Heart left ventricle (tissue), 16 donors: ENCODE measurements around the gene TLE2. TPM values are rescaled to one million over a fixed set of nuclear protein-coding genes. Genes with fewer than 3 reads are reported as not detected.

Source experiments
- ATAC-seq, 4 donors: fragments of 200-7000 bp; cut with Tn5 transposase; one replicate each; pipeline ENCODE4 v1.9.1; 2020 to 2022; ENCODE audit warnings: moderate library complexity in 4 of 4, mild to moderate bottlenecking in 3 of 4, moderate number of reproducible peaks in 1 of 4
- DNase-seq, 5 donors: peaks; one replicate each; pipeline ENCODE4 v3.0.0-alpha.2; 2020
- H3K27ac ChIP-seq, 12 donors: fragments of 200-600 bp; sonication (generic) in 4 of 12; one replicate each; pipeline versions ENCODE4 v1.5.0 to v1.8.0; 2016 to 2022; ENCODE audit warnings: mild to moderate bottlenecking in 2 of 12
- H3K27me3 ChIP-seq, 9 donors: fragments of 200-600 bp; sonication (generic) in 2 of 9; one replicate each; pipeline versions ENCODE4 v1.5.1 to v1.8.0; 2016 to 2022; ENCODE audit warnings: mild to moderate bottlenecking in 3 of 9
- H3K36me3 ChIP-seq, 9 donors: fragments of 200-600 bp; sonication (generic) in 2 of 9; one replicate each; pipeline versions ENCODE4 v1.5.0 to v1.8.0; 2018 to 2022; ENCODE audit warnings: mild to moderate bottlenecking in 2 of 9
- H3K4me1 ChIP-seq, 12 donors: fragments of 200-600 bp; sonication (generic) in 4 of 12; one replicate each; pipeline versions ENCODE4 v1.5.0 to v1.8.0; 2016 to 2022; ENCODE audit warnings: mild to moderate bottlenecking in 3 of 12
- H3K4me3 ChIP-seq, 12 donors: fragments of 200-600 bp; sonication (generic) in 4 of 12; one replicate each; pipeline versions ENCODE4 v1.5.0 to v1.8.0; 2017 to 2022; ENCODE audit warnings: mild to moderate bottlenecking in 9 of 12, moderate library complexity in 4 of 12
- H3K9me3 ChIP-seq, 12 donors: fragments of 200-600 bp; sonication (generic) in 4 of 12; one replicate each; pipeline versions ENCODE4 v1.5.0 to v1.8.0; 2016 to 2022; ENCODE audit warnings: mild to moderate bottlenecking in 1 of 12
- CTCF ChIP-seq, 12 donors: fragments of 200-600 bp; sonication (generic) in 4 of 12; IDR thresholded peaks; one replicate each; pipeline versions ENCODE4 v1.5.0 to v1.8.0; 2018 to 2022; ENCODE audit warnings: antibody characterized with exemption in 12 of 12, mild to moderate bottlenecking in 5 of 12
- POLR2A ChIP-seq, 2 donors: fragments of 450-650 bp; IDR thresholded peaks; one replicate each; pipeline ENCODE4 v1.6.1; 2017; ENCODE audit warnings: antibody characterized with exemption in 2 of 2, mild to moderate bottlenecking in 2 of 2, moderate library complexity in 2 of 2
- WGBS, 4 donors: extraction: QIAGEN DNeasy Blood & Tissue Kit in 2 of 4; methylation state at CpG; one replicate each; pipeline versions ENCODE4 v1.1.5 to v1.1.7; 2013 to 2018; 5-methylcytosine and 5-hydroxymethylcytosine counted together
- intact Hi-C, 10 donors: fragments of 100-400 bp; cut with DNase I; formaldehyde crosslinking; loops; one replicate each; pipeline versions ENCODE4 v1.11.1 to v1.14.2; 2022
- polyA plus RNA-seq, 2 donors: library from polyadenylated mRNA; stranded (reverse); fragments of 200-250 nt; gene quantifications; one replicate each; pipeline ENCODE4 v1.2.3, GENCODE V29; 2013
- total RNA-seq, 9 donors: library from RNA; depleted of rRNA in 2 of 9; stranded (reverse); fragments of >200 nt in 2 of 9; fragmentation: NEBNext Ultra II Directional in 3 of 9; extraction: Animal tissue kit (Norgen Biotek cat#: 25700) in 3 of 9; gene quantifications; one replicate each; pipeline versions ENCODE4 v1.1.0 to v1.2.4, GENCODE V29; 2016 to 2023
- donor health status: ischemic (EF 13 %, LVEDD 7.1; RV severe dilation, severe dysfunction).
- donor health status: healthy with polysubstance abuse.
- donor health status: DM: no; HTN: yes; CAD: no.
- donor health status: DM: no; HTN: no; CAD: no.
- donor health status: ischemic (EF 25% LVEDD 6.9; RV normal size, moderate dysfunction).
- donor health status: ischemic (EF 25% LVEDD 5.7; RV mildly dilated, moderate dysfunction).
- donor health status: healthy.
- donor health status: DM: yes; HTN: yes; CAD: no.
- donor health status: ischemic (EF 35%, LVEDD 5.7; RV mildly dilated, moderate dysfunction).
- donor health status: nonischemic (EF 11% LVEDD 7.7; RV severe dilation, severe dysfunction).
- donor health status: DM: yes; HTN: yes; CAD: no.
- donor health status: PGD.
- donor health status: ischemic (EF 29% LVEDD 5.4; RV normal size, mild dysfunction).
- donor health status: nonischemic (EF 23%, LVEDD 6.1; RV moderate dilation, normal function).

The TLE2 gene
- total and polyA plus RNA-seq, 11 donors = 34.6 to 75.1 (median 40.5) TPM

GRCh38 chr19:3073159-3073563 is 44.1 kb upstream of the TLE2 start:
- H3K27ac ChIP-seq = no peak overlapping the region
- TF ChIP-seq CTCF (IDR thresholded peaks at IDR 0.05) (no peak), POLR2A (IDR thresholded peaks at IDR 0.05) (no peak)
- H3K9me3 ChIP-seq = no peaks in the 10 kb centered on the region
- peak; percentile 51 to 84 (median 76) for ATAC-seq
- intact Hi-C loops = loop anchor here in 5 of 10 donors (5.0 to 10.0 kb wide), 5 partner anchors 34 to 118 kb away; no protein-coding TSS in a partner anchor
- no peaks in the 10 kb centered on the region for H3K27me3 ChIP-seq
- peak in 1 of 5 donors; percentile 61 for DNase-seq
- H3K4me1 ChIP-seq = peaks cover 0 to 8% (median 4%) of the 10 kb centered on the region in 12 donors
- no peak overlapping the region for H3K4me3 ChIP-seq
- WGBS, 4 donors = 23 to 47% (median 37%) methylated on average over 3 of the region's 3 CpGs
- no peaks in the 10 kb centered on the region for H3K36me3 ChIP-seq

GRCh38 chr19:3071768-3072167 is 42.7 kb upstream of the TLE2 start:
- Histone ChIP-seq H3K36me3 (no peaks in the 10 kb centered on the region), H3K4me3 (no peak overlapping the region), H3K4me1 (peaks cover 0 to 8% (median 4%) of the 10 kb centered on the region in 12 donors), H3K27me3 (no peaks in the 10 kb centered on the region), H3K9me3 (no peaks in the 10 kb centered on the region), H3K27ac (no peak overlapping the region)
- intact Hi-C loops = loop anchor here in 5 of 10 donors (5.0 to 10.0 kb wide), 5 partner anchors 36 to 117 kb away; no protein-coding TSS in a partner anchor
- ATAC-seq (no peak), DNase-seq (no peak)
- TF ChIP-seq POLR2A (IDR thresholded peaks at IDR 0.05) (no peak), CTCF (IDR thresholded peaks at IDR 0.05) (no peak)
- 66 to 75% (median 68%) methylated on average over 4 of the region's 4 CpGs for WGBS, 4 donors

- Histone ChIP-seq H3K36me3 (no peaks in the 10 kb centered on the region), H3K4me3 (no peak overlapping the region), H3K4me1 (peaks cover 0 to 7% (median 3%) of the 10 kb centered on the region in 12 donors), H3K27ac (no peak overlapping the region), H3K9me3 (no peaks in the 10 kb centered on the region), H3K27me3 (no peaks in the 10 kb centered on the region)
- 75 to 86% (median 79%) methylated on average over 16 to 21 of the region's 21 CpGs for WGBS, 4 donors
- TF ChIP-seq POLR2A (IDR thresholded peaks at IDR 0.05) (no peak), CTCF (IDR thresholded peaks at IDR 0.05) (no peak)
- intact Hi-C loops = no loop called here
- ATAC-seq (no peak), DNase-seq (no peak)
These were observed 39.0 kb upstream of the TLE2 start for GRCh38 chr19:3068071-3068470.

- TF ChIP-seq POLR2A (IDR thresholded peaks at IDR 0.05) (no peak), CTCF (IDR thresholded peaks at IDR 0.05) (no peak)
- ATAC-seq = no peak
- Histone ChIP-seq H3K9me3 (no peaks in the 10 kb centered on the region), H3K36me3 (no peaks in the 10 kb centered on the region), H3K27me3 (no peaks in the 10 kb centered on the region), H3K4me3 (no peak overlapping the region), H3K4me1 (peaks cover 0 to 12% (median 7%) of the 10 kb centered on the region in 12 donors), H3K27ac (no peak overlapping the region)
- no peak for DNase-seq
- 89 to 92% (median 90%) methylated on average over 9 of the region's 9 CpGs for WGBS, 4 donors
- intact Hi-C loops = no loop called here
These were observed 38.5 kb upstream of the TLE2 start for GRCh38 chr19:3067563-3067962.
